ENCODE measurements around the gene ZNF891. TPM values are rescaled to one million over a fixed set of nuclear protein-coding genes. Genes with fewer than 3 reads are reported as not detected.

Gene ZNF891
- total and polyA plus RNA-seq, 2 of the 13 experiments (the other 11 are each of a cell fraction or from before 2014, with no cell fraction given), result 1.3 to 2.1 TPM

- TF ChIP-seq GATAD1 (CRISPR knock-in tag; IDR thresholded peaks at IDR 0.05) (peak; percentile 83), ZNF138 (CRISPR knock-in tag; IDR thresholded peaks at IDR 0.05; ENCODE audit: low read depth) (no peak), SIN3A (IDR thresholded peaks at IDR 0.05; ENCODE audit: borderline replicate concordance, low read depth, low read length) (0 out of 2 replicates have a peak, but pooled peaks have one; percentile 64), MEIS2 (CRISPR knock-in tag; IDR thresholded peaks at IDR 0.05) (peak; percentile 46; the same call in 1 of the 2 replicates), ZNF562 (CRISPR knock-in tag; IDR thresholded peaks at IDR 0.05; ENCODE audit: borderline replicate concordance) (0 out of 2 replicates have a peak, but pooled peaks have one; percentile 49), HNF4A (CRISPR knock-in tag; IDR thresholded peaks at IDR 0.05) (no peak), ZFP91 (CRISPR knock-in tag; IDR thresholded peaks at IDR 0.05; ENCODE audit: borderline replicate concordance) (peak; percentile 86), ESRRA (CRISPR knock-in tag; IDR thresholded peaks at IDR 0.05; ENCODE audit: low read depth) (no peak), HDAC2 (CRISPR knock-in tag; IDR thresholded peaks at IDR 0.05) (peak; percentile 37), XRCC5 (optimal IDR thresholded peaks at IDR 0.05; ENCODE audit: low read length) (peak; percentile 47), ELF3 (CRISPR knock-in tag; IDR thresholded peaks at IDR 0.05) (peak; percentile 30; the same call in 1 of the 2 replicates), ZFP36L2 (CRISPR knock-in tag; IDR thresholded peaks at IDR 0.05) (no peak), XBP1 (CRISPR knock-in tag; IDR thresholded peaks at IDR 0.05) (no peak), SIN3B (IDR thresholded peaks at IDR 0.05; ENCODE audit: low read length) (no peak), TFE3 (CRISPR knock-in tag; IDR thresholded peaks at IDR 0.05) (peak; percentile 55; the same call in 1 of the 2 replicates), IRX3 (CRISPR knock-in tag; IDR thresholded peaks at IDR 0.05; ENCODE audit: borderline replicate concordance, low read depth) (no peak), ZNF446 (CRISPR knock-in tag; IDR thresholded peaks at IDR 0.05) (peak; percentile 80), ZNF839 (CRISPR knock-in tag; IDR thresholded peaks at IDR 0.05; ENCODE audit: borderline replicate concordance) (no peak), BHLHE40 (IDR thresholded peaks at IDR 0.05; ENCODE audit: low read length) (peak; percentile 70), FUBP1 (CRISPR knock-in tag; IDR thresholded peaks at IDR 0.05; ENCODE audit: borderline replicate concordance) (no peak), RARG (CRISPR knock-in tag; IDR thresholded peaks at IDR 0.05; ENCODE audit: low read depth) (no peak)
- TF ChIP-seq, protein P1, sequence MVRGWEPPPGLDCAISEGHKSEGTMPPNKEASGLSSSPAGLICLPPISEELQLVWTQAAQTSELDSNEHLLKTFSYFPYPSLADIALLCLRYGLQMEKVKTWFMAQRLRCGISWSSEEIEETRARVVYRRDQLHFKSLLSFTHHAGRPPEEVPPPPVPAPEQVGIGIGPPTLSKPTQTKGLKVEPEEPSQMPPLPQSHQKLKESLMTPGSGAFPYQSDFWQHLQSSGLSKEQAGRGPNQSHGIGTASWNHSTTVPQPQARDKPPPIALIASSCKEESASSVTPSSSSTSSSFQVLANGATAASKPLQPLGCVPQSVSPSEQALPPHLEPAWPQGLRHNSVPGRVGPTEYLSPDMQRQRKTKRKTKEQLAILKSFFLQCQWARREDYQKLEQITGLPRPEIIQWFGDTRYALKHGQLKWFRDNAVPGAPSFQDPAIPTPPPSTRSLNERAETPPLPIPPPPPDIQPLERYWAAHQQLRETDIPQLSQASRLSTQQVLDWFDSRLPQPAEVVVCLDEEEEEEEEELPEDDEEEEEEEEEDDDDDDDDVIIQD (CRISPR knock-in tag; IDR thresholded peaks at IDR 0.05; ENCODE audit: low read depth), result peak; percentile 9; the same call in 1 of the 2 replicates
- TF ChIP-seq, protein P2, sequence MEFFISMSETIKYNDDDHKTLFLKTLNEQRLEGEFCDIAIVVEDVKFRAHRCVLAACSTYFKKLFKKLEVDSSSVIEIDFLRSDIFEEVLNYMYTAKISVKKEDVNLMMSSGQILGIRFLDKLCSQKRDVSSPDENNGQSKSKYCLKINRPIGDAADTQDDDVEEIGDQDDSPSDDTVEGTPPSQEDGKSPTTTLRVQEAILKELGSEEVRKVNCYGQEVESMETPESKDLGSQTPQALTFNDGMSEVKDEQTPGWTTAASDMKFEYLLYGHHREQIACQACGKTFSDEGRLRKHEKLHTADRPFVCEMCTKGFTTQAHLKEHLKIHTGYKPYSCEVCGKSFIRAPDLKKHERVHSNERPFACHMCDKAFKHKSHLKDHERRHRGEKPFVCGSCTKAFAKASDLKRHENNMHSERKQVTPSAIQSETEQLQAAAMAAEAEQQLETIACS (CRISPR knock-in tag; IDR thresholded peaks at IDR 0.05), result peak; percentile 72; the same call in 1 of the 2 replicates
These were observed at the start of gene ZNF891, which contains the start of gene ZNF10 (continued) for GRCh38 chr12:133130038-133130807.

Measured in HepG2 (cell line).